HCEC 1CT (cell line): ENCODE data around the gene TYROBP.
"Not testable (repeated sequence)": the region's sequence is repeated elsewhere in the genome, so short reads cannot be mapped to it uniquely, and the experiment has no call there.

Experiments used
- DNase-seq: peaks from one replicate; pipeline ENCODE4 v3.0.0-alpha.2; 2017

Gene TYROBP

GRCh38 chr19:35931161-35931873 lies 23.2 kb upstream of the TYROBP start:
- DNase-seq, result peak; percentile 100

- no peak for DNase-seq
Observed at GRCh38 chr19:35929876-35930275, 21.8 kb upstream of the TYROBP start.

GRCh38 chr19:35928507-35928906 lies 20.4 kb upstream of the TYROBP start:
- DNase-seq, result no peak

GRCh38 chr19:35925501-35925900 lies 17.4 kb upstream of the TYROBP start:
- DNase-seq, result no peak

- DNase-seq, result no peak
Observed at GRCh38 chr19:35921012-35921411, 12.9 kb upstream of the TYROBP start.

- DNase-seq, result no peak
Observed at GRCh38 chr19:35919306-35919705, 11.2 kb upstream of the TYROBP start.

- DNase-seq, result no peak
Observed at GRCh38 chr19:35915443-35915842, 7.3 kb upstream of the TYROBP start.

GRCh38 chr19:35913589-35913988 lies 5.5 kb upstream of the TYROBP start:
- no peak for DNase-seq

GRCh38 chr19:35911790-35912189 lies 3.7 kb upstream of the TYROBP start:
- no peak for DNase-seq

- DNase-seq, result no peak
Observed at GRCh38 chr19:35911173-35911572, 3.1 kb upstream of the TYROBP start.

GRCh38 chr19:35910355-35910754 lies 2.3 kb upstream of the TYROBP start:
- DNase-seq, result not testable (repeated sequence)

GRCh38 chr19:35909684-35910035 lies 1.6 kb upstream of the TYROBP start:
- DNase-seq, result no peak

- DNase-seq, result no peak
Observed at GRCh38 chr19:35908973-35909683, 1.0 kb upstream of the TYROBP start.

GRCh38 chr19:35907377-35907745 lies 734 bp downstream of the TYROBP start:
- DNase-seq, result no peak

GRCh38 chr19:35905178-35905727 lies 2.8 kb downstream of the TYROBP start:
- peak; percentile 47 for DNase-seq

- DNase-seq, result no peak
Observed at GRCh38 chr19:35904311-35905068, 3.6 kb downstream of the TYROBP start.

- DNase-seq, result peak; percentile 63
Observed at GRCh38 chr19:35903550-35904179, 4.4 kb downstream of the TYROBP start.

GRCh38 chr19:35902870-35903475 lies 5.1 kb downstream of the TYROBP start:
- DNase-seq, result no peak

GRCh38 chr19:35901854-35902661 lies 6.0 kb downstream of the TYROBP start, which contains the start of gene HCST:
Gene HCST (plus strand): TSS chr19:35902529. CDS start chr19:35902594, 65 bp downstream.
- no peak for DNase-seq

GRCh38 chr19:35901055-35901644 lies 6.9 kb downstream of the TYROBP start:
- peak; percentile 46 for DNase-seq

GRCh38 chr19:35899547-35900214 lies 8.4 kb downstream of the TYROBP start:
- peak; percentile 82 for DNase-seq
